Endometrial microvascular endothelial cells (primary cell): Measurements from ENCODE around the gene NCF2. TPM values are rescaled to one million over a fixed set of nuclear protein-coding genes. Genes with fewer than 3 reads are reported as not detected.

Source experiments
- in situ Hi-C: cut with HindIII; loops from 2 replicates; pipeline ENCODE4 v1.10.0; 2017; ENCODE audit warnings: low sequenced_read_pairs, low pct_unique_long_range_greater_than_20kb; ENCODE audit errors: inconsistent ontology term
- total RNA-seq: library from RNA; depleted of rRNA; stranded (reverse); fragments of >200 nt; gene quantifications from one replicate; pipeline ENCODE4 v1.2.3, GENCODE V29; 2015; ENCODE audit errors: inconsistent ontology term

NCF2 gene
- total RNA-seq, 1 donor from 2014 or later: not detected

GRCh38 chr1:183568176-183569021 lies 21.9 kb downstream of the NCF2 start:
- in situ Hi-C loops: no loop called here

DNA sequence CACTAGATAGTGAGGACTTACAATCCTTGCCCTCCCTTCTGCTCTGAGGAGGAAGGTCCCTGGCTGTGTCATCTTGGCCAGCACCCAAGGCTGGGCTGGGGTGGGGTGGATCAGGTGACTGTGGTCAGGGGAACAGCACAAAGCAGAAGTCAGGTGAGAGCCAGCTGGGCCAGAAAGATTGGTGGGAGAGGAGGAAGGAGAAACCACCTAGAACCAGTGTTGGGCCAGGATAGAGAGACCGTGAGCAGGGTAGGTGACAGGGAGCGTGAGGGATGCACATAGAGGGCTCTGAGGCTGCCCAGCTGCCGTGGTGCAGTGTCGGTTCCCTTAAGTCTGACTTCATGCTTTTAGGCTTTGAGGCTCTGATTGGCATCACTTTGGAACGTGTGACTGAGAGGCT lies 22.7 kb downstream of the NCF2 start:
- in situ Hi-C loops: no loop called here

GRCh38 chr1:183566026-183566425 lies 24.2 kb downstream of the NCF2 start:
- in situ Hi-C loops: no loop called here

DNA sequence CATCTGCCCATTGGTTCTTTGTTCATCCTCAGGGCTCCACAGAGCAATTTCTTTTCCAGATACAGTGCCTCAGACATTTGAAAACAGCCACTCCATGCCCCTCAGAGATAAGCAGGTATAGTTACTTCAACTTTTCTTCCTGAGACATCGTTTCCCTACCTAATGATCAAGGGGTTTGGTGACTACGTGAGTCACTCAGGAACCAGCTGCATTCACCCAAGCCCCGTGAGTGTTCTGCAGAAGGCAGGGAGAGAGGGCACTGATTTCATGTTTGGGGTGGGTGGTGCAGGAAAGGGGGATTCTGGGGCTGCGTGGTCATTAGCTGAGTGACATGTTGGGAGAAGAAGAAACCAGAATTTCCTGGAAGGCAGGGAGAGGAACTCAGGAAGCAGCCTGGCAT lies 25.0 kb downstream of the NCF2 start:
- in situ Hi-C loops: no loop called here

DNA sequence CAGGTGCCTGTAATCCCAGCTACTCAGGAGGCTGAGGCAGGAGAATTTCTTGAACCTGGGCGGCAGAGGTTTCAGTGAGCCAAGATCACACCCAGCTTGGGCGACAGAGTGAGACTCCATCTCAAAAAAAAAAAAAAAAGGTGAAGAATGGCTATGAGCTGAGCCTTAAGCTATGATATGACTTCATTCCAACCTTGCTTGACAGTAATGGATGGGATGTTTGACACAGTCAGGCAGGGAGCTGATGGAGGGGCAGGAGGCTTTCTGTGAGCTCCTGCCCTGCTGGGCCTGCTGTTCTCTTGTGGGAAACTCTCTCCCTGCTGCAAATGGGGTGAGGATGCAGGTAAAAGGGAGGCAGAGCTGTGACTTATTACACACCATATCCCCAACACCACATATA lies 27.6 kb downstream of the NCF2 start:
- in situ Hi-C loops: no loop called here

DNA sequence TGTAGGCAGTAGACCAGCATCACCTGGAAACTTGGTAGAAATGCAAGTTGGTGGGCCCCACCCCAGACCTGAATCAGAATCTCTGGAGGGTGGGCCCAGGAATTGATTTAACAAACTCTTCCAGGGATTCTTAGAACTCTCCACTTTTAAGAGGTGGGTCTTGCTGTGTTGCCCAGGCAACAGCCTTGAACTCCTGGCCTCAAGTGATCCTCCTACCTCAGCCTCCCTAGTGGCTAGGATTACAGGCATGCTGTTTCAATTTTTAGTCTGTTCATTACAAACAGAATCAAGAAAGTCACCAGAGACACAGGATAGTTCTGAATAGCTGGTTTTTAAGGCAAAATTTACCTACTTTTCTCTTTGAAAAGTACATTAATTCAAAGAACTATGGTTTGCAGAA lies 31.2 kb downstream of the NCF2 start:
- in situ Hi-C loops: no loop called here

- in situ Hi-C loops: no loop called here
Measured at GRCh38 chr1:183554577-183554976, 35.7 kb downstream of the NCF2 start.

DNA sequence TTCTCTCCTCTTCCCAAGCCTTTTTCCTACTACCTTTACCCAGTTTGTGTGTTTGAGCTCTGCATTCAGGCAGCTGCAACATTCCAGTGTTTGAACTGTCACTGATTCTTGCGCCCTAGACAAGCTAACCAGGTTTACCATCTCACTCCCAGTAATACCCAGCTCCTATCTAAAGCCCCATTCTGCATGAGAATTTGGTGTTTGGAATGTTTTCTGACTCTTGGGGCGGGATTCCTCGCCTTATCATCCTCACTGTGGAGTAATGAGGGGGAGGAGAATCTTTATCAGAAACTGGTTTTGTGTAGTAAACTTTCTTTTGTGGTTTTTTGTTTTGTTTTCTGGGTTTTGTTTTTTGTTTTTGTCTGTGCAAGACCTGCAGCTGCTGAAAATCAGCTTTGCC lies 36.5 kb downstream of the NCF2 start:
- in situ Hi-C loops: no loop called here

GRCh38 chr1:183553331-183553730 lies 36.9 kb downstream of the NCF2 start:
- in situ Hi-C loops: no loop called here

GRCh38 chr1:183552891-183553290 lies 37.4 kb downstream of the NCF2 start:
- in situ Hi-C loops: no loop called here

DNA sequence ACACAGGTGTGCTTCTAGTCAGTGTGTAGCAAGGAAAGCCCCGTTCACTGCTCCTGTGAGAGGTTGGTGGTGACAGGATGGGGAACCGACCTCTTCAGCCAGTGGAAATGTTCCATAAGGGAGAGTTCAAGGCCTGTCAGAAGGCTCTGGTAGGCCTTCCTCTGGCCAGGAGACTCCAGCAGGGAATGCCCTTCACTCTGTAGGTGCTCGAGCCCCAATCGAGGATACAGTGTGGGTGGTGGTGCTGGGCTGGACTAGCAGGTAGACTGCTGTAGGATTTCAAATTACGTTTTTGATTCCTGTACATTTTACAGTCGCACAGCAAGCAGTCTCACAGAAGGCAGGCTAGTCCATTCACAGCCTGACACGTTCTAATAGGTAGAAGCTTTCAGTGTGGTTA lies 37.8 kb downstream of the NCF2 start:
- in situ Hi-C loops: no loop called here

DNA sequence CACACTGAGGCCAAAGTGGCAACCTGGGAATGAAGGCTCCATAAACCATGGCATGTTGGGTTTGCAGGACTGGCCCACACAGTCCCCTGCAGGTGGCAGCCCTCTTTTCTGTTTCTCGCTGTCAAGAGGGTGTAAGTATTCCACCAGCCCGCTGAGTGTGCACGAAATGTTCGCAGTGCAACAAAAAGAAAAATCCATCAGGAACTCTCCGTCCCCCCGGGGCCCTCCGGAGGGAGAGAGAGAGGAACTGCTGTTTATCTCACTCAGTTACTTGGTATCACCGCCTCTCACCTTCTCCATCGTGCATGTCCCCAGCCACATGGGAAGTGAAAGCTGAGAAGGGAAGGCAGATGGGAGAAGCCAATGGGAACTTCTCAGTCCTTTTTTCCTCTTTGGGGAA lies 38.3 kb downstream of the NCF2 start:
- in situ Hi-C loops: no loop called here

GRCh38 chr1:183550915-183551314 lies 39.3 kb downstream of the NCF2 start:
- in situ Hi-C loops: no loop called here

- in situ Hi-C loops: no loop called here
Measured at GRCh38 chr1:183548116-183548515, 42.1 kb downstream of the NCF2 start.

- in situ Hi-C loops: no loop called here
Measured at GRCh38 chr1:183546427-183546826, 43.8 kb downstream of the NCF2 start.

- in situ Hi-C loops: no loop called here
Measured at GRCh38 chr1:183544598-183545297, 45.5 kb downstream of the NCF2 start.

DNA sequence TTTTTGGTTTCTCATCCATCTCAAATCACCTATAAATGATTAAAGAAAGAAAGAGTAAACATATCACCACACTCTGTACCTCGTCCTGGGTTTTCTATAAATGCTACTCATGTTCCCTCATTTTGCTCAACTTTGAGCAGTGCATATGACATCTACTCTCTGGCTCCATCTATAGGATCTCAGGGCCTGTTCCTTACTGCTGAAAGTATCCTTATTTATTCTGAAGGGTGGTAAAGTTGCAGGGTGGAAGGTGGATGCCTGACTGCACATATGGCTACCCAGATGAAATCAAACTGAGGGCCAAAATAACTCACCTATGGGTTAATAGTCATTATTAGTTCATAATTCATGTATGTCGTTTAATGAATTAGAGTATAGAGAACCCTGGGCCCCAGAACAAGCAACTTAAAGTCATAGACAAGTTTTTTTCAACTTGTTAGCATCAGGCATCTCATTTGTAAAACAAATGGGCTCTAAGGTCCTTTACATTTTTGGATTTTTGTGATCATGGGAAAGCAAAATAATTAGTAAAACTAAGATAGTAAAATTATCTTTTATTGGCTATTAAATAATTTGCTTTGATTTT lies 46.5 kb downstream of the NCF2 start:
- in situ Hi-C loops: no loop called here

DNA sequence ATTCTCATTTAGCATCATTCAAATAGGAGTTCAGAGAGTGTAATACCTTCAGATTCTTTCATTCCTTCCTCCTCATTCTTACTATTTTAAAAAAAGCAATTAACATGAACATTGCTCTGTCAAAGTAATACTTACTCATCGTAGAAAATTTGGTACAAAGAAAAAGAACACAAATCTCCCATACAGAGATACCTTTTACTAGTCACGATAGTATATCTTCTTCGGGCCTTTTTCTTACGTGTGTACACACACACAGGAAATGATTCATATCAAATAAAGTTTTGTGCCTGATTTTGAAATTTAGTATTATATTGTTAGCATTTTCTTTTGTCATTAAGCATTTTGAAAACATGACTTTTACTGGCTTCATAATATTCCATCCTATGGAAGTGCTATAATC lies 52.9 kb downstream of the NCF2 start:
- in situ Hi-C loops: no loop called here

DNA sequence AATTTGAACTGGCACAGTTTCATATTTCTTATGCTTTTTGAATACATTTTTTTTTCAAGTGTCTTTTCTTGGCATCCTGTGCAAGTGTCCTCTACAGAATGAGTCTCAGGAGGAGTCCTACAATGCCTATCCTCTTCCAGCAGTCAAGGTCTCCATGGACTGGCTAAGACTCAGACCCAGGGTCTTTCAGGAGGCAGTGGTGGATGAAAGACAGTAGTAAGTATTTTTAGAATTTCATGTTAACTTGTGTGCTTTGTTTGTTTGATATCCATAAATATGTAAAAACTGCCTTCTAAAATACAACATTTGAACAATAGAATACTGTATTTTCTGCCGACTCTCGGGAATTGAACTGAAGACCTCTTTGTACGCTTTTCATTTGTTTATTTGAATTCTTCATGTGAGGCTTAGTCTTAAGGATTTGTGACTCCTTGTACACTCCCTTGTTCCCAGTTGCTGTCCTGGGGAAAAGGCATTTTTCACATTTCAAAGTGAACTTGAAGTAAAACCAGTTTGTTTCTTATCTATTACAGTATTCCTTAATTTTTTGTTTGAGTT lies 56.6 kb downstream of the NCF2 start:
- in situ Hi-C loops: no loop called here

DNA sequence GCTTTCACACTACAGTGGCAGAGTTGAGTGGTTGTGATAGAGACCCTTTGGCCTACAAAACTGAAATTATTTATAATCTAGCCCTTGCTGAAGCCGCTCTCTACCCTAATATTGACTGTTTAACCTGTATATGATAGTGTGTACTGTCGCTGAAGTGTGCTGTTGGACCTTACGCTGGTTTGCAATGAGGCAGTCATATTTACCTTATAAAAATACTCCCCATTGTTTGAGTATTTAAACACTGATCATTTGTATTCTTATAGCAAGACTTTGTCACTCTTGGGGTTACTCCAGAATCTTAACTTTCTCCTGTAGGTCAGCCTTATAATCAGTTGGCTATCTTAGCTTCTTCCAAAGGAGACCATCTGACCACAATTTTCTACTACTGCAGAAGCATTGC lies 61.7 kb downstream of the NCF2 start:
- in situ Hi-C loops: no loop called here
